Smooth muscle cell (in vitro differentiated cells): ENCODE results near the gene FBXO44. TPM values are rescaled to one million over a fixed set of nuclear protein-coding genes. Genes with fewer than 3 reads are reported as not detected.

Experiments
- DNase-seq: peaks from one replicate; lab custom pipeline; 2025; ENCODE audit not compliant: unreplicated experiment; lab: John Stamatoyannopoulos, UW
- H2AFZ ChIP-seq: fragments of 200-600 bp; sonication (generic); 2 replicates; pipeline ENCODE4 v1.6.0; 2016; ENCODE audit warnings: antibody characterized with exemption, low read depth, mild to moderate bottlenecking
- H3F3A ChIP-seq: fragments of 200-600 bp; sonication (generic); 2 replicates; pipeline ENCODE4 v1.6.0; 2017; ENCODE audit warnings: antibody characterized with exemption, low read depth
- H3K27ac ChIP-seq: fragments of 200-600 bp; sonication (generic); 2 replicates; pipeline ENCODE4 v1.5.1; 2016; ENCODE audit warnings: low read depth, mild to moderate bottlenecking
- H3K27me3 ChIP-seq: fragments of 200-600 bp; sonication (generic); 2 replicates; pipeline ENCODE4 v1.6.1; 2016; ENCODE audit warnings: low read depth, mild to moderate bottlenecking
- H3K36me3 ChIP-seq: fragments of 200-600 bp; sonication (generic); 2 replicates; pipeline ENCODE4 v1.5.1; 2016; ENCODE audit warnings: low read depth
- H3K4me1 ChIP-seq: fragments of 200-600 bp; sonication (generic); 2 replicates; pipeline ENCODE4 v1.5.1; 2016; ENCODE audit warnings: low read depth
- H3K4me2 ChIP-seq: fragments of 200-600 bp; sonication (generic); 2 replicates; pipeline ENCODE4 v1.6.0; 2016; ENCODE audit warnings: mild to moderate bottlenecking
- H3K4me3 ChIP-seq: fragments of 200-600 bp; sonication (generic); 2 replicates; pipeline ENCODE4 v1.5.1; 2016; ENCODE audit warnings: mild to moderate bottlenecking
- H3K79me2 ChIP-seq: fragments of 200-600 bp; sonication (generic); 2 replicates; pipeline ENCODE4 v1.6.0; 2016; ENCODE audit warnings: low read depth, mild to moderate bottlenecking
- H3K9ac ChIP-seq: fragments of 200-600 bp; sonication (generic); 2 replicates; pipeline ENCODE4 v1.6.0; 2016; ENCODE audit warnings: low read depth
- H3K9me3 ChIP-seq: fragments of 200-600 bp; sonication (generic); replicated peaks from 2 replicates; pipeline ENCODE4 v1.5.1; 2016; ENCODE audit warnings: low read depth
- H4K20me1 ChIP-seq: fragments of 200-600 bp; sonication (generic); 2 replicates; pipeline ENCODE4 v1.6.0; 2016; ENCODE audit warnings: low read depth
- CTCF ChIP-seq: fragments of 200-600 bp; sonication (generic); IDR thresholded peaks from 2 replicates; pipeline ENCODE4 v1.5.1; 2017; ENCODE audit warnings: borderline replicate concordance, mild to moderate bottlenecking, antibody characterized with exemption; ENCODE audit not compliant: insufficient read depth, poor library complexity, severe bottlenecking
- WGBS: methylation state at CpG from one replicate; pipeline ENCODE4 v1.1.7; 2016; ENCODE audit warnings: low lambda C conversion rate; 5-methylcytosine and 5-hydroxymethylcytosine counted together
- polyA plus RNA-seq: library from polyadenylated mRNA; unstranded; fragments of >200 nt; fragmentation: Nextera tagmentation; extraction: Ambion mirVana; gene quantifications from 2 replicates; pipeline ENCODE4 v1.2.1, GENCODE V29; 2016
- total RNA-seq: library from RNA; depleted of rRNA; stranded (reverse); fragments of >200 nt; gene quantifications from 2 replicates; pipeline ENCODE4 v1.2.3, GENCODE V29; 2014

FBXO44 gene
- total and polyA plus RNA-seq, 2 experiments from 2014 or later = 9.0 to 16.2 TPM

GRCh38 chr1:11620924-11621323 is 33.8 kb upstream of the FBXO44 start:
- no peaks in the 10 kb centered on the region for H3F3A ChIP-seq
- no peaks in the 10 kb centered on the region for H3K27me3 ChIP-seq
- H3K9ac ChIP-seq = no peak overlapping the region
- WGBS = 91% methylated on average over 5 of the region's 5 CpGs
- DNase-seq = no peak
- H3K9me3 ChIP-seq = no peaks in the 10 kb centered on the region
- no peaks in the 10 kb centered on the region for H3K36me3 ChIP-seq
- H3K4me2 ChIP-seq = no peak overlapping the region
- H3K27ac ChIP-seq = no peak overlapping the region
- H3K4me1 ChIP-seq = no peaks in the 10 kb centered on the region
- no peak for TF ChIP-seq CTCF
- H3K4me3 ChIP-seq = no peak overlapping the region
- H3K79me2 ChIP-seq = no peaks in the 10 kb centered on the region
- no peaks in the 10 kb centered on the region for H4K20me1 ChIP-seq
- H2AFZ ChIP-seq = no peak overlapping the region

- H3K79me2 ChIP-seq = no peaks in the 10 kb centered on the region
- no peak for TF ChIP-seq CTCF
- no peak overlapping the region for H3K9ac ChIP-seq
- H3F3A ChIP-seq = no peaks in the 10 kb centered on the region
- no peak overlapping the region for H2AFZ ChIP-seq
- no peaks in the 10 kb centered on the region for H3K36me3 ChIP-seq
- H3K27ac ChIP-seq = no peak overlapping the region
- no peaks in the 10 kb centered on the region for H3K4me1 ChIP-seq
- 89% methylated on average over 3 of the region's 3 CpGs for WGBS
- no peak overlapping the region for H3K4me2 ChIP-seq
- no peak overlapping the region for H3K4me3 ChIP-seq
- H3K9me3 ChIP-seq = no peaks in the 10 kb centered on the region
- H4K20me1 ChIP-seq = no peaks in the 10 kb centered on the region
- H3K27me3 ChIP-seq = peaks cover 4% of the 10 kb centered on the region
- DNase-seq = no peak
These were observed 32.3 kb upstream of the FBXO44 start for GRCh38 chr1:11622398-11622797.

- no peaks in the 10 kb centered on the region for H3F3A ChIP-seq
- no peaks in the 10 kb centered on the region for H3K4me1 ChIP-seq
- H3K9ac ChIP-seq = no peak overlapping the region
- H3K4me2 ChIP-seq = no peak overlapping the region
- H3K27me3 ChIP-seq = peaks cover 4% of the 10 kb centered on the region
- H3K9me3 ChIP-seq = no peaks in the 10 kb centered on the region
- no peak overlapping the region for H3K4me3 ChIP-seq
- no peaks in the 10 kb centered on the region for H4K20me1 ChIP-seq
- H3K79me2 ChIP-seq = no peaks in the 10 kb centered on the region
- TF ChIP-seq CTCF = no peak
- H2AFZ ChIP-seq = no peak overlapping the region
- H3K36me3 ChIP-seq = no peaks in the 10 kb centered on the region
- 91% methylated on average over 8 of the region's 8 CpGs for WGBS
- no peak overlapping the region for H3K27ac ChIP-seq
- no peak for DNase-seq
These were observed 31.0 kb upstream of the FBXO44 start for GRCh38 chr1:11623702-11624101.

- H3K4me1 ChIP-seq = no peaks in the 10 kb centered on the region
- H3F3A ChIP-seq = no peaks in the 10 kb centered on the region
- H3K9me3 ChIP-seq = no peaks in the 10 kb centered on the region
- H3K27ac ChIP-seq = no peak overlapping the region
- H4K20me1 ChIP-seq = no peaks in the 10 kb centered on the region
- H3K79me2 ChIP-seq = no peaks in the 10 kb centered on the region
- no peaks in the 10 kb centered on the region for H3K36me3 ChIP-seq
- H3K27me3 ChIP-seq = peaks cover 11% of the 10 kb centered on the region
- no peak overlapping the region for H3K4me2 ChIP-seq
- WGBS = 93% methylated on average over 3 of the region's 3 CpGs
- no peak overlapping the region for H2AFZ ChIP-seq
- no peak overlapping the region for H3K4me3 ChIP-seq
- H3K9ac ChIP-seq = no peak overlapping the region
- TF ChIP-seq CTCF = no peak
- DNase-seq = no peak
These were observed 28.1 kb upstream of the FBXO44 start for GRCh38 chr1:11626551-11626950.
